GM18502 (cell line): ENCODE measurements around the gene FAT1.

ENCODE experiments used
- ATAC-seq: cut with Tn5 transposase; IDR thresholded peaks from one replicate; pipeline ENCODE4 v1.9.1; 2021; ENCODE audit warnings: mild to moderate bottlenecking; ENCODE audit not compliant: unreplicated experiment, poor library complexity

The FAT1 gene

GRCh38 chr4:186754976-186755375, 31.3 kb upstream of the FAT1 start:
- no peak for ATAC-seq

GRCh38 chr4:186752325-186752724, 28.7 kb upstream of the FAT1 start:
- no peak for ATAC-seq

DNA sequence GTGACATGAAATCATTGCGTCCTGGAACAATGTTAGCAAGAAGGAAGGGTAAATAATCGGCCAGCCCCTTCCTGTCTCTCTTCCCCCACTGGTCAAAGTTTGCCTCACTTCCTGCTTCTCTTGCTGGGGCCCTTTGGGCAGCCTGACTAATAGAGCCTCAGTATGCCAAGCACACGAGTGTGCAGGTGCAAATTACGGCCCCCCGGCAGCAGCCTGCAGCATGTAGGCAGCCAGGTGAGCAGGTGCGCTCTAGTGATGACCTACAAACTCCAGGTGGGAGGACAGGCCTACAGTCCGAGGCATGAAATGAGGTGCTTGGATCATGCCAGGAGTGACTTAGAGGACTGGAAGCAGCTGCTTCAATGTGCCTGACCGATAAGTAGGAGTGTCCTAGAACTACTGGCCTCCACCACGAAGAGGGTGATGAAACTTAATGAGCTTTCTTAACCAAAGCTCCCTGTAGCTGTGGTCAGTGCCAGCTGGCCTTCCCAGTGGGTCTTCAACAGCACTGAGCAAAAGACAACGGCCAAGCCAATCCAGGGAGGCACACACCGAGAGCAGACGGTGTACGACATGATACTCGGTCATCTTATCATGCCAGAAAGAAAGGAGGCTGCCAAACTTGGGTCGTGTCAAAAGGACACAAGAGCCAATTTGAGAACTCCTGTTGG, 26.1 kb upstream of the FAT1 start:
- no peak for ATAC-seq

GRCh38 chr4:186746581-186746980, 22.9 kb upstream of the FAT1 start:
- ATAC-seq = no peak

DNA sequence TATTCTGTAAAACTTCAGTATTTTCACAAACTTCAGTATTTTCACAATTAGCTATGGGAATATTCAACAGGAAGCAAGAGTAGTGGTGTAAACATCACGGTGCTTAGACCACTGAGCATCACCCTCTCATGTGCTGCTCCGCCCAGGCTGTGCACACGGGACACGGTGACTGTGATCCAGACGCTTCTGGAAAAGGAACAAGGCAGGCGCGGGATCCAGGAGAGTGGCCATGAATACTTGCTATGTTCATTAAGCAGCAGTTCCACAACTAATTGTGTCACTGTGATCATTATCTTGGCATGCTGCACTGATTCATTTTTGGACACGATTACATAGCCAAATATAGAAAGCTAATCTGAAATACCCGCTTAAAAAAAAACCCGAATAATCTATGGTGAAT, 19.6 kb upstream of the FAT1 start:
- no peak for ATAC-seq

GRCh38 chr4:186740822-186741221, 17.2 kb upstream of the FAT1 start:
- no peak for ATAC-seq

DNA sequence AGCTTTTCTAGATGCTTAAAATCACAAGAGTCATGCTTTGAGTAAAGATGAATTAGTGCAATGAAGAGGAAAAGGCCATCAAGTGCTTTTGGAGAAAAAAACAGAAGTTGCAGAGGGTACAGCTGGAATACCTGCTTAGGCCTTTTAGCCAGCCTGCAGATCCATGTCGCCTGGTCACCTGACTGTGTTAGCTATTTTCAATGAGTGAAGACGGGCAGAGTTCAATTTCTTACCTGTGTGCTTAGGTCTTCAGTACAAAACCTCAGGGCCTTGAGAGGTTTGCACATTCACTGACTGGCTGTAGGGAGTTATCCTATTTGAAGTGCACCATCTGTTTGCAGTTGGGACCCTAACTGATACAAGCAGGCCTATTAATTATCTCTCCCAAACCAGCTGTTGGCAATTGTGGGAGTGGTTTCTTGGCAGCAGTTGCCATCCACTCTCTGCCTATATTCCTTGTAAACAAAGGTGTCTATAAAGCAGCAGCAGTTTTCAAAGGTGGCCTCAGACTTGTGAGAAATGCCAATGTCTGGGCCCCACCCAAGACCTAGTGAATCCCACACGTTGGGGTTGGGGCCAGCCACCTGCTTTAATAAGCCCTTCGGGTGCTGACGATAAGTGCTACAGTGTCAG, 16.3 kb upstream of the FAT1 start:
- no peak for ATAC-seq

GRCh38 chr4:186739317-186739716, 15.7 kb upstream of the FAT1 start:
- ATAC-seq = no peak

DNA sequence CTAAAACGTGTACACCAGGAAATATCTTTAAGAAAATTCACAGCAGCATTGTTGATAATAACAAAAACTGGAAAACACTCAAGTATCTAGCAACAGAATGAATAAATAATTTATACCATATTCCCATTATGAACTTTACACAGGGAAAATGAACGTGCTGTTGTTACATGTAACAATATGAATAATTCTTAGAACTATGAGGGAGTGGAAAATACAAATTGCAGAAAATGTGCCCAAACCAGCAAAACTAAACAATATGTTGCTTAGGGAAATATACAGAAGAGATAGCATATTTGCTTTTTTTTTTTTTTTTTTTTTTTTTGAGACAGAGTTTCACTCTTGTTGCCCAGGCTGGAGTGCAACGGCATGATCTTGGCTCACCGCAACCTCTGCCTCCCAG, 14.8 kb upstream of the FAT1 start:
- ATAC-seq = no peak

- no peak for ATAC-seq
Measured at GRCh38 chr4:186737427-186737826, 13.8 kb upstream of the FAT1 start.

DNA sequence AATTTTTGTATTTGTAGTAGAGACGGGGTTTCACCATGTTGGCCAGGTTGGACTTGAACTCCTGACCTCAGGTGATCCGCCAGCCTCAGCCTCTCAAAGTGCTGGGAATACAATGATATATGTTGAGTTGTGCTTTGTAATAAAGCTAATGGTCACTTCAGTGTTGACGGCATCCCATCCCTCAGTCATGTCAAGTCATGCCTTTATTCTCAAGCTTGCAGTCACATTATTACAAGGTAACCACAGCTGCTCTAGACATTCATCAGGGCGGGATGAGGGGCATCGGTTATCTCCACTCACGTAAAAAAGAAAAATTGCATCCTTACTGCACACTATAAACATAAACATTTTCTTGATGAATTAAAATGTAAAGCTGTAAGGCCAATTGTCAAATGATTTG, 12.8 kb upstream of the FAT1 start:
- no peak for ATAC-seq

- no peak for ATAC-seq
Measured at GRCh38 chr4:186734251-186734650, 10.6 kb upstream of the FAT1 start.

DNA sequence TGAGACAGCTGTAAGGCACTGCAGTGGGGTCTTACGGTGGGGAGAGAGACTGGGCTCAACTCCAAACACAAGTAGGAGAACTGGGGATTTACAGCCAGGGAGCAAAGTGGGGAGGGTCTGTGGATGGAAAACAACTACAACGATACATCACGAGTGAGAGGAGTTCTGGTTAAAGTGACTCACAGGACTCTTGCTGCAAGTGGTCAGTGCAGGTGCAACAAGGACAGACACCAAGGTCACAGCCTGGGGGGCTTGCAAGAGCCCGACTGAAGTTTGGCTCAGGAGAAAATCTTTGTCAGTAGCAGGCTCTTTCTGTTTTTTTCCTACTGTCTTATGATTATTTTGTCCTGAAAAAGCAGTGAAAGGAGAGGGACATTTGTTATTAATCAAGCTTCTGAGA, 10.1 kb upstream of the FAT1 start:
- no peak for ATAC-seq

DNA sequence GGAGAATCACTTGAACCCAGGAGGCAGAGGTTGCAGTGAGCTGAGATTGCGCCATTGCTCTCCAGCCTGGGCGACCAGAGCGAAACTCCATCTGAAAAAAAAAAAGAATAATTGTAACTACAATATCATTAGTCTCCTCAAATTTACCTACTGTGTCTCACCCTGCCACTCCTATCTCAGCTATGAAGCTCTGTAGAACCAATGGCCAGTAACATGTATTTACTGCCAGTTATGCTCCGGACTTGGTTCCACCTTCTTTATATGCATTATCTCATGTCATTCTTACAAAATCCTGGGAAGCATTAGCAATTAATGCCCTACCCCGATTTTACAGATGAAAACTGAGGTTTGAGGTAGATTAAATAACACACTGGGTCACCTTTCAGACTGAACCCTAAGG, 7.0 kb upstream of the FAT1 start:
- ATAC-seq = no peak

DNA sequence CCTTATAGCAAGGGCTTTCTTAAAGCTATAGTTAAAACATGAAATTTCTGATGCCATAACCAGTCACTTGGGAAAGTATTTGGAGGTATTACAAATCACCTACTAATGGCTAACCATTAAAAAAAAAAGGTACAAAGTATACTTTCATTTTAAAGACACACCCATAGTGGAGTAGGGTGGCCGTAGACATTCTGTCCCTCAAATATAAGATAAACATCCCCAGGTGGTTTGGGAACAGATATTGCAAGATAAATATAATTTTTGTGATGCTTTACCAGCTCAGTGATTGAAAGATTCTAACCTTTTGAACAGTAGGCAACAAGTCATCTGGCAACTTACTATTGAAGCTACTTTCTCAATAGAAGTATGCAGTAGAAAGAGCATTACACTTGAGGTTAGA, 6.2 kb upstream of the FAT1 start:
- no peak for ATAC-seq

DNA sequence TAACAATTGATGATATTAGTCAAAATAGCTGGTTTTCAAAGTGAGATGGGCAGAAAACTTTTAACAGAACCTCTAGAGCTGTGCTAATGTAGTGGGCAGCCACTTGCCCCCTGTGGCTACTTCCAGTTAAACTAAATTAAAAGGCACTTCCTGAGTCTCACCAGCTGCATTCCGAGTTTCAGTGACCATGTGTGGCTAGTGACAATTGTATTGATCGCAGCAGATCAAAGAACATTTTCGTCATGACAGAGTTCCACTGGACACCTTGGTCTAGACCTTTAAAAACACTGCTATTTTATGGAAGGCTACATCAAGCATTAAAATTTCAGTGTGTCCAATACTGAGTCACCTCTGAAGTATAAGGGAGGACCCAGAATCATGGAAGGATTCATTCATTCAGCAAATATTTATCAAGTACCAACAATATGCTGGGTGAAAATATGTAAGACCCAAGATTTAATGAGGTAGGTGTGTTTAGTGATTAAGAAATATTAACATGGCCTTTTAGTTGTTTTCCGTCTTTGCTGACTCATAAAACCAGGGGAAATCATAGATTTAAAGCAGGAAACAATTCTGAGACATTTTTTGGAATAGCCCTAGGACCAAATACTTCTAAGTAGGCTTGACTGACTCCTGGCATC, 5.1 kb upstream of the FAT1 start:
- no peak for ATAC-seq

GRCh38 chr4:186727977-186728519, 4.4 kb upstream of the FAT1 start:
- no peak for ATAC-seq

- ATAC-seq = no peak
Measured at GRCh38 chr4:186727169-186727976, 3.7 kb upstream of the FAT1 start.

DNA sequence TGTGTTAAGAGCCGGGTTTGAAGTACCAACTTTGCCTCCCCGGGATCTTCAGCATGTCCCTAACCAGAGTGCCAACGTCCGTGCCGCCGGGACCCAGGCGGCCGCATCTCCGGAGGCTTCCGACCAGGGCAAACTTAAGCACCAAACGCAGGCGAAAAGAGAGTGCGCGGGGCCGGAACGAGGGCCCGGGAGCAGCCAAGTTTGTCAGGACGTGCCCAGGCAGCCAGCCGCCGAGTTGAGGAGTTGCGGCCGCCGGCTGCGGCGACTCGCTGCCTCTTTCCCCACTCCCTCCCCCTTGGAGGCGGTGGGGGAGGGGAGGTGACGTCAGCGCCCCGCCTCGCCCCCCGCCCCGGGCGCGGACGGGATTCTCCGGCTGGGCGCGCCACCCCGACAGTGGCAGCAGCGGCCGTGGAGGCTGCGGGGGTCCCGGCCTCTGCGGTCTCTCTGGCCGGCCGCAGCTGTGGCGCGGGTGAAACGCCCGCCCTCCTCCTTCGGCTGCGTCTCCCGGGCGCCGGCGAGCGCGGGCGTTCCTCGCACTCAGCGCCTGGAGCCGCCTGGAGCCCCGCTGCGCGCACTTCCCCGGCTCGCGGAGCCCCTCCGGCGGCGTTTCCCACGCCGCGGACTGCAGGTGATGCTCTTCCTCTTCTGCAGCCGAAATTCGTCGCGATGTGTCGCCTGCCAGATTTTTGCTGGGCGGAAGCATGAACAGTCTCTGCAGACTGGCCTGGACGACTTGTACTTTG, 2.9 kb upstream of the FAT1 start:
- no peak for ATAC-seq
